HG02852 (cell line): Measurements from ENCODE around the gene RANBP9.

Experiments used
- ATAC-seq: cut with Tn5 transposase; IDR thresholded peaks from one replicate; pipeline ENCODE4 v1.9.1; 2021; ENCODE audit warnings: mild to moderate bottlenecking, moderate library complexity; ENCODE audit not compliant: unreplicated experiment

RANBP9 gene

DNA sequence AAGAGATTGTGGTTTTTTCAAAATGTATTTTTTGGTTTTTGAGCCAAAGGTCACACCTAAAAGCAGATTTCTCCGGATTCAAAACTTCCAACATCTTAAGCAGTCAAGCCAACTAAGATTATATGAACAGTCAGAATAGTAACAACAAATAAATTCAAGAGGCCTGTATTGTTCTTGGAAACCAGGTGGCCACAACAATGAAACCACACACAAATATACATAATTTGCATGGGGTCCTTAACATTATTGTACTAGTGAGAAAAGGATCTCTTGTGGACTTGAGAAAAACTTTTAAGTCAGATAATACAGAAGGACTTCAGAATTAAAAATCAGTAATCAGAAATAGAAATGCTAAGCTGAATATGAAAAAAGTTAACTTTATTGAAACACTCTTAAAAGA, 55.9 kb downstream of the RANBP9 start:
- ATAC-seq = no peak

- ATAC-seq = no peak
These were observed 57.1 kb downstream of the RANBP9 start for GRCh38 chr6:13654496-13654895.

- ATAC-seq = no peak
These were observed 58.3 kb downstream of the RANBP9 start for GRCh38 chr6:13653296-13653695.

DNA sequence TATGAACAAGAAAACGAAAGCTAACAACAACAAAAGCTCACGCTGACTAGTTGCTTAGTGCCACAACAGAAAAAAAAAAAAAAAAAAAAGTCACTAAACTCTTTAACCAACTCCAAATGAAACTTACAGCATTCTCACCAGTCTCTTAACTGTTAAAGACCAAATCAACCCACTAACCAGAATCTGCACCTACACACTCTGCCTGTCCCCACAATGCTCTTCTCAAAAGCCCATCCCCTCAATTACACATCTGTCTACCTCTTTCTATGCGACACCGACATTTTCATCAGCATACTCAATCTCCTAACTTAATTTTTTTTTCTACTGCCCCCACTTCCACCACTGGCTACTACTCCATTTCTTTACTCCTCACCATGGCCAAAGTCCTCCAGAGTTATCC, 62.2 kb downstream of the RANBP9 start:
- ATAC-seq = no peak

DNA sequence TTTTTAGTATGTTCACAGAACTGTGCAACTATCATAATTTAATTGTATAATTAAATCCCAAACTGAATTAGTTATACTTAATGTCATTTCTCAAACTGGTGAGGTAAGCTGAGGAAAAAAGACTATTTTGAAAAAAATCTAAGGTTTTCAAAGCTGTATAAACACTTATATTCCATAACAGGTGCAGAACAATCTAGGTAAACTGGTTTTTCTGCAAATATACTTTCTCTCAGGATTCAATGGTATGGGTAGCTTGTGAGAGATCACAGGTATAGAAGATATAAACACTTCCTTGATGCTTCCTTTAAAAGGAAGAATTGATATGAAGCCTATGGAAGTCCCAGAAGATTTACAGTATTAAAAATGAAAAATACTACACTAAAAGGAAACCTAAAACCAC, 62.8 kb downstream of the RANBP9 start:
- no peak for ATAC-seq

DNA sequence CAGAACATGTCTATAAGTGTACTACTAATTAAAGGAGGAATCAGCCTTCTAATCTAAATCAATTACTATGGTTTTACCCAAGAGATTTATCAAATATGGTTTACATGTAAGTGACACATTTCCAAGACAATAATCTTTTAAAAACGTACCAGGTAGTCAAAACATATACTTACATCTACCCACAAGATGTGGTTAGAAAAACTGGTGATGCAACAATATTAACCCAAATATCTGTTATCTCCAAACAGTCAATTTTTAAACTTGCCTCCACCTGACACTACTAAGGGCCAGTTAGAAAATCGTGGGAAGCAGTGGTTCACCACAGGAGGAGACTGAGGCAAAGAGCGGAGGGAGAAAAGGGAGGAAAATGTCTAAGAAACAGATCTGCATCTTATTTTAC, 68.5 kb downstream of the RANBP9 start:
- ATAC-seq = no peak

- ATAC-seq = no peak
These were observed 70.3 kb downstream of the RANBP9 start for GRCh38 chr6:13641315-13641714.

GRCh38 chr6:13638626-13639025, 73.0 kb downstream of the RANBP9 start:
- no peak for ATAC-seq

DNA sequence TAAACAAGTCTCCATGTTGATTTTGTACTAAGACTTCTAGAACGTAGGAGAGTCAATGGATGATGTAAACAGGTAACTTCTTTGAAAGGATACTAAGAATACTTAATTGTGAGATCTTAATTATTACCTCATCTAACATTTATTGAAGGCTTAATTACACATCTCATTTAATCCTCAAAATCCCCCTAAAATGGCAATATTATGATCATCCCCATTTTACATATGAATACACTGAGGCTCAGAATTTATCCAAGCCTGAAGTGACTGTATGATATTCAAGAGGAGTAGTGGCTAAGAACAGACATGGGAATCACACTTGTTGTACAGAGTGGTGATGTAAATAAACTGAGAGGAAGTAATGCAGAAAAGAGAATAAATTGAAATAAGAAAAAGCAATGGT, 73.6 kb downstream of the RANBP9 start:
- ATAC-seq = no peak

GRCh38 chr6:13635948-13636658, 75.5 kb downstream of the RANBP9 start:
- no peak for ATAC-seq

DNA sequence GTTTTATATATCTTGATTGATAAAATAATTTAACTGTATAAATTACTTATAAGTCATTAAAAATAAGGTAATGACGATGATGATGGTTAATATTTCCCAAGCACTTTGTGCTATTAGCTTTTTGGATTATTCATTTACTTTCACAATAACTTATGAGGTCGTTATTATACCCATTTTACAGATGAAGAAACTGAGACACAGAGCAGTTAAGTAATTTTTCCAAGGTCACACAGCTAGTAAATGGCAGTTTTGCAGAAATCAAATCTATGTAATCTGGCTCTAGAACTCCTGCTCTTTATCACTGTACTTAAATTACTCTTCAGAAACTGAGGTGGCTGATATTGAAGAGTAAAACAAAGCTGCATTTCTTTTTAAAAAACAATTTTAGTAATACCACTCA, 78.3 kb downstream of the RANBP9 start:
- no peak for ATAC-seq

GRCh38 chr6:13630499-13630898, 81.1 kb downstream of the RANBP9 start:
- no peak for ATAC-seq

- no peak for ATAC-seq
These were observed 82.0 kb downstream of the RANBP9 start for GRCh38 chr6:13629459-13630116.

DNA sequence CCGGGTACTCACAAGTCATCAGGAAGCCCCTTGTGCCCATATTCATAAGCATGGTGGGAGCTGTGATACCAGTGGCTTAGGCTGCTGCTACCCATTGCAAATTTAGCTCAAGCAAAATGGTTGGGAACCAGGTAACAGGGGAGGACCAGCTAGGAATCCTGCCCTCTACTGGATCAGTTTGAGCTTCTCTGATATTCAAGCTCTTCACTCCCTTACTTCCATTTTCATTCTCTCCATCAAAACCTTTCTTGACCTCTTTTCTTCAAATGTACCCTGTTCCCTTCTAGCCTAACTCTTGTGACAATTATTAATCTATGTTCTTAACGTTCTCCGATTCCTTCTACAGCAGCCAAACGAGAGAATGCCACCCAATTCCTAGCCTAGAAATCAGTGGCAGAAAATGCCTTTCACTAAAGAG, 86.8 kb downstream of the RANBP9 start:
- ATAC-seq = no peak

DNA sequence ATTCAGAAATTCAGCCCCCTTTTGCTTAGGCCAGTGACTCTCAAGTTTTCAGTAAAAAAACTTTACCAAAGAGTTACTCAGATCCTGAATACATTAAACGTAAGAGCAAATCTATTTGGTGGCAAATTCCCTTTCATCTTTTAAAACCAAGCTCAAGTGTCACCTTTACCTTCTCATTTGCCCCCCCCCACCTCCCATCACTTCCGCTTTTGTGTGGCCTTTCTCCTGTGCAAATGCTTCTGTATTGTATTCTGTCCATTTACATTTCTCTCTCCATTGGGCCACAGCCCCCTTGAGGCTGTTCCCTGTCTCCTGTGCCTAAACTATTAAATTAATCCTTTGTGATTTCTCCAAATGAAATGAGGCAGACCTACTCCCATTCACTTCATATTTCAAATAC, 94.6 kb downstream of the RANBP9 start:
- no peak for ATAC-seq

GRCh38 chr6:13615792-13616120, 95.9 kb downstream of the RANBP9 start:
- peak; percentile 14 for ATAC-seq

DNA sequence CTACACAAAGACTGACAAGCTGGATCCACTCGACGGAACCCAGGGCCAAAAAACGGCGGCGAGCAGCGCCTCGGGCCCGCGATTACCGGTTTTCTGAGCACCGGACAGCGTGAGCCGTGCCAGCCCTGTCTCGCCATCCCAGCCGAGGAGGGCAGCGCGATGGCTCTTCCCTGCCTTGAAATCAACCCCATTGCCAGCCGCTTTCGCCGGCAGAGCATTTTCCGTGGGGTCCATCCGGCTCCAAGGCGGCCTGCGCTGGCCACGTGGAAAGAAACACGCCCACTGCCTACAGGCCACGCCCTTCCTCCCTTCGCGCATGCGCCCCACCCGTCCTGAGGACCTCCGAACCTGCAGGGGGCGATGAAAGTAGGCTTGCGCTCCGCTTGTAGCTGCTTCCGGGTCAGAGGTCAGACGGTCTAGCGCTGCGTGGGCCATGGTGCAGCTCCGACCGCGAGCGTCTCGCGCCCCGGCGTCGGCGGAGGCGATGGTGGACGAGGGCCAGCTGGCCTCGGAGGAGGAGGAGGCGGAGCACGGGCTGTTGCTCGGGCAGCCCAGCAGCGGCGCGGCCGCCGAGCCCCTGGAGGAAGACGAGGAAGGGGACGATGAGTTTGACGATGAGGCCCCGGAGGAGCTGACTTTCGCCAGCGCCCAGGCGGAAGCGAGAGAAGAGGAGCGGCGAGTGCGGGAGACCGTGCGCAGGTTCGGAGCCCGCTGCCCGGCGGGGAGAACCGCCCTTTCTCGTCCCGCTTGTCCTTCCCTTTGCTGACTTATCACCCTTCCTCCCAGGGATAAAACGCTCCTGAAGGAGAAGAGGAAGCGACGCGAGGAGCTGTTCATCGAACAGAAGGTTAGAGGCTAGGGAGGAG, 96.5 kb downstream of the RANBP9 start, which contains the start of gene NOL7:
NOL7 (plus strand) TSS at position 410 of the 866 bp plus-strand sequence; CDS start at position 434, 24 bp downstream.
- ATAC-seq = peak; percentile 89

DNA sequence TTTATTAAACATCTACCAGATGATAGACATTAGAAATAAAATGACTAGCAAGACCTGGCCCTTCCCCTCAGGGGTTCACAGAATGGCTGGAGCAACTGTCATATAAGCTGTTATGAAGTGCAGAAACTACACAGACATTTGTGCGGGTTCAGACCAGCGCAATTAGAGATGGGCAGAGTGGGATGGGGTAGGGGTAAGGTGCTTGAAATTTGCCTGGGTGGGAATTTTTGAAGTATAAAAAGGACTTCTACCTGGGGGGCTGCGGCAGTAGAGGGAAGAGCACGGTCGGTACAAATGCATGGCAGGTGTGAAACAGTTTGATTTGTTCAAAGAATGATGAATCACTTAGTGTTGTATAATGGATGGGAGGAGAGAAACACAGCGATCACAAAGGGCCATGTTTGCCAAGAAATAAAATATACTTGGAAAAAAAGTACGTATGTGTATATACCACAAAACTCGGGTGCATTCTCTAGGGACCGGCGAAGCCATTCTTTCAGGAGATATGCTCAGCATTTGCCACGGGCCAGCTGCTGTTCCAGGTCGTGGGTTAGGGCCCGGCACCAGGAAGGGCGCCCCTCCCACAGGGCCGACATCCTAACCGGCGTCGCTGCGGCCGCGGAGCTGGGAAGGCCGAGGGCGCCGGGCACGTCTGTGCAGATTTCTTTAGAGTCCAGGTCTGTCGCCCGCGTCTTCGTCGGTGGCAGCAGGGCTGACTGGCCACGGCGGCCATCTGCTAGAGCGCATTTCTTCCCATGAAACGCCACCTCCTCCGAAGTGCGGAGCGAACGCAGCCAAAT, 97.3 kb downstream of the RANBP9 start:
- ATAC-seq = peak; percentile 22

- no peak for ATAC-seq
These were observed 98.5 kb downstream of the RANBP9 start for GRCh38 chr6:13613029-13613594.

- no peak for ATAC-seq
These were observed 99.9 kb downstream of the RANBP9 start for GRCh38 chr6:13611715-13612114.

DNA sequence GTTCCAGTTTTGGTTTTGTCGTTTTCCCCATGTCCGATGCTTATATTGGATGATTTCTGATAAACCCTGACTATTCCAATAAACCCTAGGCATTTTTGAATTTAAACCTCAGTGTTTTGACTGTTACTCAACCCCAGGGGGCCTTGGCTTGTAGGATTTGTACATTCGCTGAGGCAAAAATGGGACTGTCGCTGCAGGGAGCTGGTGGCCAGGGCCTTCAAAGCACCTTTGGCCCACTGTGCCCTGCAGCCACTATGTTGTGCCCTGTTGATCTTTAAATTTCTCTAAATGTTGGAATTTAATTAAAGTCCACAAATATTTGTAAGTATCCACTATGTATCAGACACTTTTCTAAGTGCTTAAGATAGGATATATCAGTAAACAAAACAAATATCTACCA, 106.0 kb downstream of the RANBP9 start:
- ATAC-seq = no peak
